IPS DF 4.7 (cell line): ENCODE results near the gene ARHGAP4.

Source experiments
- DNase-seq: peaks from one replicate; pipeline ENCODE4 v3.0.0-alpha.2; 2013; ENCODE audit warnings: low spot score; ENCODE audit errors: extremely low read depth

ARHGAP4 gene

GRCh38 chrX:153882086-153882498 lies 44.0 kb downstream of the ARHGAP4 start:
- no peak for DNase-seq

GRCh38 chrX:153881281-153881680 lies 44.8 kb downstream of the ARHGAP4 start:
- DNase-seq = no peak

- no peak for DNase-seq
These were observed 45.6 kb downstream of the ARHGAP4 start for GRCh38 chrX:153880440-153880815.

GRCh38 chrX:153879741-153880439 lies 46.2 kb downstream of the ARHGAP4 start:
- DNase-seq = no peak

- DNase-seq = no peak
These were observed 47.0 kb downstream of the ARHGAP4 start for GRCh38 chrX:153878969-153879653.

GRCh38 chrX:153878345-153878744 lies 47.7 kb downstream of the ARHGAP4 start:
- DNase-seq = no peak

- no peak for DNase-seq
These were observed 48.3 kb downstream of the ARHGAP4 start for GRCh38 chrX:153877571-153878261.

GRCh38 chrX:153876112-153876491 lies 50.0 kb downstream of the ARHGAP4 start:
- no peak for DNase-seq

GRCh38 chrX:153875391-153876111 lies 50.5 kb downstream of the ARHGAP4 start:
- DNase-seq = no peak

GRCh38 chrX:153874366-153875125 lies 51.5 kb downstream of the ARHGAP4 start:
- no peak for DNase-seq

GRCh38 chrX:153874085-153874365 lies 52.0 kb downstream of the ARHGAP4 start:
- DNase-seq = no peak

- no peak for DNase-seq
These were observed 52.6 kb downstream of the ARHGAP4 start for GRCh38 chrX:153873282-153874084.

GRCh38 chrX:153871946-153872878 lies 53.9 kb downstream of the ARHGAP4 start:
- DNase-seq = no peak

GRCh38 chrX:153871451-153871850 lies 54.6 kb downstream of the ARHGAP4 start:
- no peak for DNase-seq

GRCh38 chrX:153870791-153871360 lies 55.2 kb downstream of the ARHGAP4 start:
- DNase-seq = no peak

- DNase-seq = no peak
These were observed 55.8 kb downstream of the ARHGAP4 start for GRCh38 chrX:153870288-153870690.

GRCh38 chrX:153869473-153870287 lies 56.4 kb downstream of the ARHGAP4 start:
- no peak for DNase-seq
